22Rv1 (cell line): Measurements from ENCODE around the gene APOBEC3F.

Experiments
- ZFX ChIP-seq: fragments of 450-650 bp; IDR thresholded peaks from 2 replicates; pipeline ENCODE4 v1.6.1; 2017; ENCODE audit warnings: antibody characterized with exemption, borderline replicate concordance
- TF ChIP-seq, protein P1 (sequence below): fragments of 450-650 bp; IDR thresholded peaks from 2 replicates; pipeline ENCODE4 v1.5.1; 2017; ENCODE audit warnings: mild to moderate bottlenecking

DNA sequence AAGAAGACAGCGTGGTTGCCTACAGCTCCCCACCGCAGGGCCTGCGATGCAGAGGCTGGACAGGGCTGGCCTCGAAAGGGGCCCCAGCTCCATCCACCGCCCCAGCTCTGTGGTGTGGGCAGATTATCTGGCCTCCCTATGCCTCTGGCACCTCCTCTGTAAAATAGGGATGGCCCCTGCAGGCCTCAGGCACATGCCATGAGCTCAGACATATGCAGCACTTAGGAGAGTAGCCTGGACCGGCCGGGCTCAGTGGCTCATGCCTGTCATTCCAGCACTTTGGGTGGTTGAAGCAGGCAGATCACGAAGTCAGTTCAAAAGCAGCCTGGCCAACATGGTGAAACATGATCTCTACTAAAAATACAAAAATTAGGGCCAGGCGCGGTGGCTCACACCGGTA, 12.4 kb upstream of the APOBEC3F start:
- TF ChIP-seq, protein P1, sequence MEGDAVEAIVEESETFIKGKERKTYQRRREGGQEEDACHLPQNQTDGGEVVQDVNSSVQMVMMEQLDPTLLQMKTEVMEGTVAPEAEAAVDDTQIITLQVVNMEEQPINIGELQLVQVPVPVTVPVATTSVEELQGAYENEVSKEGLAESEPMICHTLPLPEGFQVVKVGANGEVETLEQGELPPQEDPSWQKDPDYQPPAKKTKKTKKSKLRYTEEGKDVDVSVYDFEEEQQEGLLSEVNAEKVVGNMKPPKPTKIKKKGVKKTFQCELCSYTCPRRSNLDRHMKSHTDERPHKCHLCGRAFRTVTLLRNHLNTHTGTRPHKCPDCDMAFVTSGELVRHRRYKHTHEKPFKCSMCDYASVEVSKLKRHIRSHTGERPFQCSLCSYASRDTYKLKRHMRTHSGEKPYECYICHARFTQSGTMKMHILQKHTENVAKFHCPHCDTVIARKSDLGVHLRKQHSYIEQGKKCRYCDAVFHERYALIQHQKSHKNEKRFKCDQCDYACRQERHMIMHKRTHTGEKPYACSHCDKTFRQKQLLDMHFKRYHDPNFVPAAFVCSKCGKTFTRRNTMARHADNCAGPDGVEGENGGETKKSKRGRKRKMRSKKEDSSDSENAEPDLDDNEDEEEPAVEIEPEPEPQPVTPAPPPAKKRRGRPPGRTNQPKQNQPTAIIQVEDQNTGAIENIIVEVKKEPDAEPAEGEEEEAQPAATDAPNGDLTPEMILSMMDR = no peak
- TF ChIP-seq ZFX = no peak
